Left renal cortex interstitium (tissue), 4 donors: ENCODE results near the gene SLC6A3. TPM values are rescaled to one million over a fixed set of nuclear protein-coding genes. Genes with fewer than 3 reads are reported as not detected.
"Not testable (repeated sequence)": the region's sequence is repeated elsewhere in the genome, so short reads cannot be mapped to it uniquely, and the experiment has no call there.

Experiments used
- DNase-seq, 4 donors: peaks; one replicate each; pipeline ENCODE4 v3.0.0-alpha.2; 2013; ENCODE audit warnings: low read depth in 4 of 4, low spot score in 2 of 4, missing footprints in 1 of 4
- polyA plus RNA-seq, 4 donors: library from polyadenylated mRNA; unstranded; fragments of 120-200 nt; gene quantifications; one replicate each; pipeline ENCODE4 v1.2.1, GENCODE V29; 2013; ENCODE audit not compliant: insufficient read length in 4 of 4

The SLC6A3 gene
- polyA plus RNA-seq, 4 donors, result 0.56 to 0.88 (median 0.67) TPM

DNA sequence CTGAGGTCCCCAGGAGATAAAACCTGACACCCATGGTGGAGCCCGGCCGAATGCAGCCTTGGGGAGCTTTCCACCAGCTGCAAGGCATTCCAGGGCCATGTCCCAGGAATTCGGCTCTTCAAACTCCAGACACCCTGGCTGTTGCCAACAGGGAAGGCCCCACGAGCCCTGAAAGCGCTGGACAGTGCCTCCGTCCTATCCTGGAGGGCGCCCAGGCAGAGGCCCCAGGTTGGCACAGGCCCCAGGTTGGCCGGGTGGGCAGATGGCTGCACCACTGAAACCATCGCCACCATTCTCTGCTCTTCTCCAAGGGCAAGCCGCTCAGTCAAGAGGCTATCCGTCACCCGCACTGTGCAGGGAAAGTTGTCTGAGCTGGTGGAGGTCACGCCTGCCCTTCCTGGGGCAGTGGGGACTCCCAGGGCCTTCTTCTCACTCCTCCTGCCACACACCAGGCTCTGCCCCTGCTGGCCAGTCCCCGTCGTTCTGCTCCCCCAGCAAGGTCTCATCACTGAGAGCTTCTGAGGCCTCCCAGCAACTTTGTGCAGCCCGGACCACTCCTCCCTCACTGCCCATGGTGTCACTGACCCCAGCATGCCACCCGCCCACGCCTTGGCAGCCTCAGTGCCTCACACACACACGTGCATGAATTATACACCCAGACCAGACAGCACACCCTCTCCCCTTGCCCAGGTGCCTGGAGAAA lies 21.2 kb downstream of the SLC6A3 start:
- DNase-seq, result no peak

- not testable (repeated sequence) for DNase-seq
Measured at GRCh38 chr5:1422522-1422921, 22.7 kb downstream of the SLC6A3 start.

GRCh38 chr5:1421521-1422341 lies 23.5 kb downstream of the SLC6A3 start:
- no peak for DNase-seq

DNA sequence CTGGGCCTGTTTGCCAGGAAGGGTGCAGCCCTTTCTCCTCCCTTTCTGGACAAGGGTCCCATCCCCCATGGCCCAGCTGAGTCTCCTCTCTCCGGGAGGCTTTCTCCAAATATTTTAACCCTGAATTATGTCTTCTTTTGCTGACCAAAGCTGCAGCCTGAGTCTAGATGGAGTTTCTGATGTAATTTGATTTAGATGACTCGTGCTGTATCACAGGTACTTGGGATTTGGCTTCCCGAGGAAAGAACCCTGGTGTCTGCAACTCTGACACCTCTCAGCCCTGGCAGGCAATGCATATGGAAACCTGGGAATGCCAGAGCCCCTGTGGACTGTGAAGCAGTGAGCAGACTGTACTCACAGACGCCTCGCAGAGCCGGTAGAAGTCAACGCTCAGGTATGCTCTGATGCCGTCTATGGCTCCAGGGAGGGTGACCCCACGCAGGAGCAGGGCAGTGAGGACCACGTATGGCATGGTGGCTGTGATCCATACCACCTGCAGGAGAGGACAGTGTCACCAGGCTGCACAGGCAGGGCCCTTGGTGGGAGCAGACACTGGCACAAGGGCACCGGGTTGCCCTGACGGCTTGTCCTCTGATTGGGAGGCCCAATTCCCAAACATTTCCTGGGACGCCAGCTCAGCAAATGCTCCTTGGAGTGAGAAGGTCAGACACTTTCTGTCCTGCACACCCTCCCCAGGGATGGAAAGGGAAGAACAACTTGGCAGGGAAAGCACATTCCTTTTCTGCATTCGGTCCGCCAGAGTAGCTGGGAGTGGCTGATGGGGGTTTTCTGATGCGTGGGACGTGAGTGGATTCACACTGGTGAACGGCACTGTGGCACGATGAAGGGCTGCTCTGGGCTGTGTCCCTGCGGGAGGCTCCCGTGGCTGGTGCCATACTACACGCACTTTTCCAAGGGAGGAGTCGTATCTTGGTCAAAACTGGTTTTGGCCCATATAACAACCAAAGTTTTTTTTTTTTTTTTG lies 24.7 kb downstream of the SLC6A3 start:
- DNase-seq, result no peak

GRCh38 chr5:1419476-1420210 lies 25.6 kb downstream of the SLC6A3 start:
- no peak for DNase-seq

GRCh38 chr5:1418921-1419280 lies 26.3 kb downstream of the SLC6A3 start:
- DNase-seq, result no peak

- DNase-seq, result no peak
Measured at GRCh38 chr5:1418238-1418920, 26.9 kb downstream of the SLC6A3 start.

DNA sequence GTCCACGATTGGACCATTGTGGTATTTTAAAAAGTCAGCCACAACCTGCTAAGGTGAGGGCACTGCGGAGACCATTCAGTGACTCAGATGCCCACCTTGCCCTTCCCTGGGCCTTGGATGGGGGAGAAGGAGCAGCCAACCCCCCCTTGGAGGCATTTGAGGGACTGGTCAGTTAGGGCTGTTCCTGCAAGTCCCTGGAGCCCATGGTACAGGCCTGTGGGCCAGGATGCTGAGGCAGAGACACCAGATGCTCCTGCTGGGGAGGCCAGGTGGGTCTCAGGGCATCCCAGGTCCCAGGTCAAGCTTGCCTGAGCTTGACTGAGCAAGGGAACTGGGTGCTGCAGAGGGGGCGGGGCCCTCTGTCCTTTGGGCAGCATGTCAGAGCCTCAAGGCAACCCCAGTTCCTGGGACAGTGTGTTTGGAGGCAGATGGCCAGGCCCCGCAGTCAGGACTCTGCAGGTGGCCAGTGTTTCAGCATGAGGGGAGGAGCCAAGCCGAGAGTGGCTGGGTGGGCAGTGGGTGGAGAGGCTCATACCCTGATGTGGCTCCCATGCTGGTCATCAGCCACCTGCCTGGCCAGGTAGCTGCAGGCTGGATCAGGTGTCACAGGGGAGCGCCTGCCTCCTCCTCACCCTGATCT lies 27.5 kb downstream of the SLC6A3 start:
- DNase-seq, result no peak

- DNase-seq, result no peak
Measured at GRCh38 chr5:1416856-1417469, 28.3 kb downstream of the SLC6A3 start.

DNA sequence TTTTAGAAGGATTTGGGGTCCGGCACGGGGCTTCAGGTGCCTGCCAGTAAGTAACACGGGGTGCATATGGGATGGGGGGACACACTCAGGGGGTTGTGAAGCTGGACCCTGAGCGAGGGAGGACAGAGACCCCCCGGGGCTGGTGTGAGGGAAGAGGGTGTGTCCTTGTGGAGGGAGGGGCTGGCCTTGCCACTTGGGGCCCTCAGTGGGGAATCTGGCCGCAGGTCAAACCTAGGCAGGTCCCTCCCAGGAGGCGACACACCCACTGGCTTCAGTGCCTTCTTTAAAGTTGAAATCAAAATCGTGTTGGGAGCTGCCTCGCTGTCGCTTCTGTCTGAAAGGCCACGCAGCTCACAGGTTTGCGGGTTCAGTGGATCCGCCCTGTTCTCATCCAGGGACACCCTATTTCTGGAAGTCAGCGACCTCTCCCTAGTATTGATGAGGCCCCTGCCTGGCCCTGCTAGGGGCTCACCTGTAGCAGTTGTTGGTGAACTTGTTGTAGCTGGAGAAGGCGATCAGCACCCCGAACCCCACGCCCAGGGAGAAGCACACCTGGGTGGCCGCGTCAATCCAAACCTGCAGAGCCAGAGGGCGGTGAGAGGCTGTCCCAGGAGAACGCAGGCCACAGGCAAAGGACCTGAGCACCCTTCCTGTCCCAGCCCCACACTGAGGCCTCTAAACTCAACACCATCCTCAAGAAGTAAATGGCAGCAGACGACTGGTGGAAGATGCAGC lies 29.4 kb downstream of the SLC6A3 start:
- DNase-seq, result no peak

- DNase-seq, result no peak
Measured at GRCh38 chr5:1415059-1415425, 30.2 kb downstream of the SLC6A3 start.

GRCh38 chr5:1414311-1415058 lies 30.8 kb downstream of the SLC6A3 start:
- DNase-seq, result no peak

DNA sequence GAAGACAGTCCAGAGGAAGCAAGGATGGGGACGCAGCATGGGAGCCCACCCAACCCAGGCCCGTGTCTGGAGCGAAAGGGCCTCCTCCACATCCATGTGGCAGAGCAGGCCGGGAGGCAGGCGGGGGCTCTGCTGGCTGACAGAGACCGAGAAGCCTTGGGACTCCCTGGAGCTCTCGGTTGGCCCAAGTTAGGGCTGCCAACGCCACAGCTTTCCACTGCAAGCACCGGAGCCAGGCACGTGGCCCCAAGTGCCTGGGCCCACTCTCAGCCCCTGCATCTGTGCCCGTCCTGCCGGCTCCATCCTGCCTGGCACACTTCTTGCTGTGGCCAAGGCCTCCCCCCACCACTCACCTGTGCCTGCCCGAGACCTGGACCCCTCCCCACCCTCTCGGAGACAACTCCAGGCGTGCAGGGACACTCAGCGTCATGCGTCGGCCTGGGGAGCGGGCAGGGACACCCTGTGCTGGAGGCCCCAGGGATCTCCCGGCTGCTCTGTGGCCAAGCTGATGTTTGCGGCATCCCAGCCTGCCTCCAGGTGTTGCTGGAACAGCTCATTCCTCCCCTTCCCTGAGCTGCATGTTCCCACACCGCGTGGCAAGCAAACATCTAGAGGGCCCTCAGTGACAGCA lies 31.5 kb downstream of the SLC6A3 start:
- DNase-seq, result no peak

- DNase-seq, result no peak
Measured at GRCh38 chr5:1413211-1413610, 32.0 kb downstream of the SLC6A3 start.

- DNase-seq, result no peak
Measured at GRCh38 chr5:1412621-1413020, 32.6 kb downstream of the SLC6A3 start.

GRCh38 chr5:1412163-1412562 lies 33.1 kb downstream of the SLC6A3 start:
- no peak for DNase-seq

DNA sequence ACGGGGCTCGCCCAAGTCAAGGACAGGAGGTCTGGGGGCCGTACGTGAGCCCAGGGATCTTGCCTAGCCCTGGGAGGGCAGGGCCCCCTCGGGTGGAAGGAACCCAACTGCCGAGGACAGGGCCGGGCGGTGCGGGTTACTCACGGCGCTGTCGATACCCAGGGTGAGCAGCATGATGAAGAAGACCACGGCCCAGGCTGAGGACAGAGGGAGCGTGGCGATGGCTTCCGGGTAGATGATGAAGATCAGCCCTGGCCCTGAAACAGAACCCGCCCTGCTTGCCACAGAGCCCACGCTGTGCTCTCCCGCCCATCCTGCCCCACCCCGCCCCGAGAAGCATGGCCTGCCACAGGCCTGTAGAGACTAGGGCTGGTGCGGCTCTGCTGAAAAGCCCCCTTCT lies 34.1 kb downstream of the SLC6A3 start:
- no peak for DNase-seq
